HepG2 (cell line): ENCODE data around the gene GON7. TPM values are rescaled to one million over a fixed set of nuclear protein-coding genes. Genes with fewer than 3 reads are reported as not detected.

ENCODE experiments used
- CBX1 ChIP-seq: IDR thresholded peaks from one replicate; pipeline ENCODE4 v1.6.1; 2016; ENCODE audit warnings: antibody characterized with exemption, low read depth
- EZH2 ChIP-seq: conservative IDR thresholded peaks from 2 replicates; pipeline ENCODE4 v1.6.1; 2012; ENCODE audit warnings: mild to moderate bottlenecking, low read depth, low read length, moderate library complexity
- JUNB ChIP-seq: sonication (generic); formaldehyde crosslinking; IDR thresholded peaks from 2 replicates; pipeline ENCODE4 v1.8.0; 2022; ENCODE audit warnings: missing genetic modification reagents, mild to moderate bottlenecking, borderline replicate concordance
- NFIC ChIP-seq: IDR thresholded peaks from 2 replicates; pipeline ENCODE4 v1.6.1; 2012; ENCODE audit warnings: mild to moderate bottlenecking, low read length, inconsistent platforms
- SP1 ChIP-seq, 2 experiments: fragments of 450-650 bp in 1 of 2; sonication (generic) in 1 of 2; formaldehyde crosslinking in 1 of 2; IDR thresholded peaks; 2 replicates each; pipeline versions ENCODE4 v1.4.0 to v1.6.1; 2016 to 2020; ENCODE audit warnings: missing genetic modification reagents in 1 of 2
- U2AF1 ChIP-seq: fragments of 200-400 bp; formaldehyde crosslinking; optimal IDR thresholded peaks from 2 replicates; pipeline ENCODE3; 2017; ENCODE audit warnings: mild to moderate bottlenecking, low read depth, low read length
- ZNF792 ChIP-seq: IDR thresholded peaks from 2 replicates; pipeline ENCODE4 v1.6.1; 2016
- ZSCAN30 ChIP-seq: sonication (generic); formaldehyde crosslinking; IDR thresholded peaks from 2 replicates; pipeline ENCODE4 v1.5.0; 2020; ENCODE audit warnings: mild to moderate bottlenecking, missing genetic modification reagents
- polyA plus RNA-seq, 8 experiments: library from polyadenylated mRNA; depleted of rRNA in 3 of 8; stranded (reverse) in 7 of 8; unstranded in 1 of 8; fragments of >200 nt; fragmentation: Illumina TruSeq in 4 of 8; extraction: Trizol in 4 of 8; gene quantifications; 2 replicates each; pipeline versions ENCODE4 v1.2.1 to v1.2.3, GENCODE V29; 2011 to 2016; ENCODE audit warnings: low read depth in 4 of 8, missing spikeins in 1 of 8, mixed read lengths in 1 of 8; ENCODE audit not compliant: insufficient read depth in 1 of 8
- total RNA-seq, 5 experiments: library from RNA; depleted of rRNA; stranded (reverse); fragments of >200 nt; fragmentation: Illumina TruSeq; extraction: Trizol; gene quantifications; 2 replicates each; pipeline ENCODE4 v1.2.3, GENCODE V29; 2016; ENCODE audit warnings: low read depth in 1 of 5
- TF ChIP-seq, protein P1 (sequence below): sonication (generic); formaldehyde crosslinking; IDR thresholded peaks from 2 replicates; pipeline ENCODE4 v1.5.1; 2020; ENCODE audit warnings: mild to moderate bottlenecking, missing genetic modification reagents, borderline replicate concordance
- TF ChIP-seq, protein P2 (sequence below): sonication (generic); formaldehyde crosslinking; conservative IDR thresholded peaks from 2 replicates; pipeline ENCODE4 v1.4.0; 2020; ENCODE audit warnings: mild to moderate bottlenecking, missing genetic modification reagents, moderate library complexity
- TF ChIP-seq, protein P3 (sequence below): sonication (generic); formaldehyde crosslinking; IDR thresholded peaks from 2 replicates; pipeline ENCODE4 v1.5.0; 2020; ENCODE audit warnings: mild to moderate bottlenecking, missing genetic modification reagents, borderline replicate concordance
- TF ChIP-seq, protein P4 (sequence below): sonication (generic); formaldehyde crosslinking; IDR thresholded peaks from 2 replicates; pipeline ENCODE4 v1.4.0; 2020; ENCODE audit warnings: low read depth, mild to moderate bottlenecking, missing genetic modification reagents
- TF ChIP-seq, protein P5 (sequence below): sonication (generic); formaldehyde crosslinking; IDR thresholded peaks from 2 replicates; pipeline ENCODE4 v1.4.0; 2020; ENCODE audit warnings: mild to moderate bottlenecking, missing genetic modification reagents
- TF ChIP-seq, protein P6 (sequence below): sonication (generic); formaldehyde crosslinking; conservative IDR thresholded peaks from 2 replicates; pipeline ENCODE4 v1.5.0; 2020; ENCODE audit warnings: missing genetic modification reagents
- TF ChIP-seq, protein P7 (sequence below): IDR thresholded peaks from 2 replicates; pipeline ENCODE4 v1.6.1; 2016; ENCODE audit warnings: mild to moderate bottlenecking, missing biosample characterization, missing genetic modification reagents

Gene GON7
- total and polyA plus RNA-seq, 2 of the 13 experiments (the other 11 are each of a cell fraction or from before 2014, with no cell fraction given): 11.9 to 28.0 TPM

DNA sequence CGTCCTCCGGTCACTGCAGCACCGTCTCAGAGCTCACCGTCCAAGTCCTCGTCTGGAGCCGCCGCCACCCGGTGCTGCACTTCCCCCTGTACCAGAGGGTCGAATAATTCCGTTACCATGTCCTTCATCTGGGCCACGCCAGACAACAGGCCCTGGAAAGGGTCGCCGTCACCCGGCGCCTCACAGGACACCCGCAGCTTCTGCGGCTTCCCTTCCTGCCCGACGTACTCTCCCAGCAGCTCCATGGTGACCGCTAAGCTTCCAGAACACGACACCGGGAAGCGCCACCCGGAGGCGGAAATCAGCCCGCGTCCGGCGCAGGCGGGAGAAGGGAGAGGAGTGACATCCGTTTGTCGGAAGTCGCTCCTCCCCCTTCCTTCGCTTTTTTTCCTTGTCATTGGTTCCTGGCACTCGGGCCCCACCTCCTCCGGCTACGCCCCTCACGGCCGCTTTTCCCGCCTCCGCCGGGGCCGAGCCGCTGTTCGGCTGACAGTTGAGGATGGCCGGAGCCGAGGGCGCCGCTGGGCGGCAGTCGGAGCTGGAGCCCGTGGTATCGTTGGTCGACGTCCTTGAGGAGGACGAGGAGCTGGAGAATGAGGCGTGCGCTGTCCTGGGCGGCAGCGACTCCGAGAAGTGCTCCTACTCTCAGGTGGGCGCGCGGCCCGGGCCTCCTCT is at the start of gene GON7, which contains the start of gene UBR7 (continued):
- TF ChIP-seq, protein P1, sequence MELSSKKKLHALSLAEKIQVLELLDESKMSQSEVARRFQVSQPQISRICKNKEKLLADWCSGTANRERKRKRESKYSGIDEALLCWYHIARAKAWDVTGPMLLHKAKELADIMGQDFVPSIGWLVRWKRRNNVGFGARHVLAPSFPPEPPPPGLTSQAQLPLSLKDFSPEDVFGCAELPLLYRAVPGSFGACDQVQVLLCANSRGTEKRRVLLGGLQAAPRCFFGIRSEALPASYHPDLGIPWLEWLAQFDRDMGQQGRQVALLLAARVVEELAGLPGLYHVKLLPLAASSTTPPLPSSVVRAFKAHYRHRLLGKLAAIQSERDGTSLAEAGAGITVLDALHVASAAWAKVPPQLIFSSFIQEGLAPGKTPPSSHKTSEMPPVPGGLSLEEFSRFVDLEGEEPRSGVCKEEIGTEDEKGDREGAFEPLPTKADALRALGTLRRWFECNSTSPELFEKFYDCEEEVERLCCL (CRISPR knock-in tag): no peak
- TF ChIP-seq, protein P2, sequence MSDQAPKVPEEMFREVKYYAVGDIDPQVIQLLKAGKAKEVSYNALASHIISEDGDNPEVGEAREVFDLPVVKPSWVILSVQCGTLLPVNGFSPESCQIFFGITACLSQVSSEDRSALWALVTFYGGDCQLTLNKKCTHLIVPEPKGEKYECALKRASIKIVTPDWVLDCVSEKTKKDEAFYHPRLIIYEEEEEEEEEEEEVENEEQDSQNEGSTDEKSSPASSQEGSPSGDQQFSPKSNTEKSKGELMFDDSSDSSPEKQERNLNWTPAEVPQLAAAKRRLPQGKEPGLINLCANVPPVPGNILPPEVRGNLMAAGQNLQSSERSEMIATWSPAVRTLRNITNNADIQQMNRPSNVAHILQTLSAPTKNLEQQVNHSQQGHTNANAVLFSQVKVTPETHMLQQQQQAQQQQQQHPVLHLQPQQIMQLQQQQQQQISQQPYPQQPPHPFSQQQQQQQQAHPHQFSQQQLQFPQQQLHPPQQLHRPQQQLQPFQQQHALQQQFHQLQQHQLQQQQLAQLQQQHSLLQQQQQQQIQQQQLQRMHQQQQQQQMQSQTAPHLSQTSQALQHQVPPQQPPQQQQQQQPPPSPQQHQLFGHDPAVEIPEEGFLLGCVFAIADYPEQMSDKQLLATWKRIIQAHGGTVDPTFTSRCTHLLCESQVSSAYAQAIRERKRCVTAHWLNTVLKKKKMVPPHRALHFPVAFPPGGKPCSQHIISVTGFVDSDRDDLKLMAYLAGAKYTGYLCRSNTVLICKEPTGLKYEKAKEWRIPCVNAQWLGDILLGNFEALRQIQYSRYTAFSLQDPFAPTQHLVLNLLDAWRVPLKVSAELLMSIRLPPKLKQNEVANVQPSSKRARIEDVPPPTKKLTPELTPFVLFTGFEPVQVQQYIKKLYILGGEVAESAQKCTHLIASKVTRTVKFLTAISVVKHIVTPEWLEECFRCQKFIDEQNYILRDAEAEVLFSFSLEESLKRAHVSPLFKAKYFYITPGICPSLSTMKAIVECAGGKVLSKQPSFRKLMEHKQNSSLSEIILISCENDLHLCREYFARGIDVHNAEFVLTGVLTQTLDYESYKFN (CRISPR knock-in tag): peak; percentile 45; the same call in 1 of the 2 replicates
- no peak for TF ChIP-seq NFIC
- no peak for TF ChIP-seq EZH2
- TF ChIP-seq, protein P3, sequence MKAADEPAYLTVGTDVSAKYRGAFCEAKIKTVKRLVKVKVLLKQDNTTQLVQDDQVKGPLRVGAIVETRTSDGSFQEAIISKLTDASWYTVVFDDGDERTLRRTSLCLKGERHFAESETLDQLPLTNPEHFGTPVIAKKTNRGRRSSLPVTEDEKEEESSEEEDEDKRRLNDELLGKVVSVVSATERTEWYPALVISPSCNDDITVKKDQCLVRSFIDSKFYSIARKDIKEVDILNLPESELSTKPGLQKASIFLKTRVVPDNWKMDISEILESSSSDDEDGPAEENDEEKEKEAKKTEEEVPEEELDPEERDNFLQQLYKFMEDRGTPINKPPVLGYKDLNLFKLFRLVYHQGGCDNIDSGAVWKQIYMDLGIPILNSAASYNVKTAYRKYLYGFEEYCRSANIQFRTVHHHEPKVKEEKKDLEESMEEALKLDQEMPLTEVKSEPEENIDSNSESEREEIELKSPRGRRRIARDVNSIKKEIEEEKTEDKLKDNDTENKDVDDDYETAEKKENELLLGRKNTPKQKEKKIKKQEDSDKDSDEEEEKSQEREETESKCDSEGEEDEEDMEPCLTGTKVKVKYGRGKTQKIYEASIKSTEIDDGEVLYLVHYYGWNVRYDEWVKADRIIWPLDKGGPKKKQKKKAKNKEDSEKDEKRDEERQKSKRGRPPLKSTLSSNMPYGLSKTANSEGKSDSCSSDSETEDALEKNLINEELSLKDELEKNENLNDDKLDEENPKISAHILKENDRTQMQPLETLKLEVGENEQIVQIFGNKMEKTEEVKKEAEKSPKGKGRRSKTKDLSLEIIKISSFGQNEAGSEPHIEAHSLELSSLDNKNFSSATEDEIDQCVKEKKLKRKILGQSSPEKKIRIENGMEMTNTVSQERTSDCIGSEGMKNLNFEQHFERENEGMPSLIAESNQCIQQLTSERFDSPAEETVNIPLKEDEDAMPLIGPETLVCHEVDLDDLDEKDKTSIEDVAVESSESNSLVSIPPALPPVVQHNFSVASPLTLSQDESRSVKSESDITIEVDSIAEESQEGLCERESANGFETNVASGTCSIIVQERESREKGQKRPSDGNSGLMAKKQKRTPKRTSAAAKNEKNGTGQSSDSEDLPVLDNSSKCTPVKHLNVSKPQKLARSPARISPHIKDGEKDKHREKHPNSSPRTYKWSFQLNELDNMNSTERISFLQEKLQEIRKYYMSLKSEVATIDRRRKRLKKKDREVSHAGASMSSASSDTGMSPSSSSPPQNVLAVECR: peak; percentile 97
- peak; percentile 71; the same call in 1 of the 2 replicates for TF ChIP-seq ZNF792 (CRISPR knock-in tag)
- no peak for TF ChIP-seq SP1 (IDR thresholded peaks at IDR 0.05)
- TF ChIP-seq SP1 (CRISPR knock-in tag; IDR thresholded peaks at IDR 0.05): peak; percentile 86
- TF ChIP-seq, protein P4, sequence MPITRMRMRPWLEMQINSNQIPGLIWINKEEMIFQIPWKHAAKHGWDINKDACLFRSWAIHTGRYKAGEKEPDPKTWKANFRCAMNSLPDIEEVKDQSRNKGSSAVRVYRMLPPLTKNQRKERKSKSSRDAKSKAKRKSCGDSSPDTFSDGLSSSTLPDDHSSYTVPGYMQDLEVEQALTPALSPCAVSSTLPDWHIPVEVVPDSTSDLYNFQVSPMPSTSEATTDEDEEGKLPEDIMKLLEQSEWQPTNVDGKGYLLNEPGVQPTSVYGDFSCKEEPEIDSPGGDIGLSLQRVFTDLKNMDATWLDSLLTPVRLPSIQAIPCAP: no peak
- TF ChIP-seq, protein P5, sequence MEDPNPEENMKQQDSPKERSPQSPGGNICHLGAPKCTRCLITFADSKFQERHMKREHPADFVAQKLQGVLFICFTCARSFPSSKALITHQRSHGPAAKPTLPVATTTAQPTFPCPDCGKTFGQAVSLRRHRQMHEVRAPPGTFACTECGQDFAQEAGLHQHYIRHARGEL (CRISPR knock-in tag): no peak
- TF ChIP-seq, protein P6, sequence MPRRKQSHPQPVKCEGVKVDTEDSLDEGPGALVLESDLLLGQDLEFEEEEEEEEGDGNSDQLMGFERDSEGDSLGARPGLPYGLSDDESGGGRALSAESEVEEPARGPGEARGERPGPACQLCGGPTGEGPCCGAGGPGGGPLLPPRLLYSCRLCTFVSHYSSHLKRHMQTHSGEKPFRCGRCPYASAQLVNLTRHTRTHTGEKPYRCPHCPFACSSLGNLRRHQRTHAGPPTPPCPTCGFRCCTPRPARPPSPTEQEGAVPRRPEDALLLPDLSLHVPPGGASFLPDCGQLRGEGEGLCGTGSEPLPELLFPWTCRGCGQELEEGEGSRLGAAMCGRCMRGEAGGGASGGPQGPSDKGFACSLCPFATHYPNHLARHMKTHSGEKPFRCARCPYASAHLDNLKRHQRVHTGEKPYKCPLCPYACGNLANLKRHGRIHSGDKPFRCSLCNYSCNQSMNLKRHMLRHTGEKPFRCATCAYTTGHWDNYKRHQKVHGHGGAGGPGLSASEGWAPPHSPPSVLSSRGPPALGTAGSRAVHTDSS (CRISPR knock-in tag): no peak
- TF ChIP-seq JUNB: no peak
- TF ChIP-seq CBX1: no peak
- TF ChIP-seq, protein P7, sequence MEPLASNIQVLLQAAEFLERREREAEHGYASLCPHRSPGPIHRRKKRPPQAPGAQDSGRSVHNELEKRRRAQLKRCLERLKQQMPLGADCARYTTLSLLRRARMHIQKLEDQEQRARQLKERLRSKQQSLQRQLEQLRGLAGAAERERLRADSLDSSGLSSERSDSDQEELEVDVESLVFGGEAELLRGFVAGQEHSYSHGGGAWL (CRISPR knock-in tag): peak; percentile 45; the same call in 1 of the 2 replicates
- TF ChIP-seq U2AF1: no peak
- no peak for TF ChIP-seq ZSCAN30 (CRISPR knock-in tag)
